GM12878 (cell line): ENCODE measurements around the gene PDE7B.

Experiments used
- CBX5 ChIP-seq: sonication (generic); IDR thresholded peaks from 2 replicates; pipeline ENCODE4 v1.6.1; 2016; ENCODE audit warnings: low read depth, moderate library complexity, mild to moderate bottlenecking, inconsistent platforms
- CHD4 ChIP-seq: fragments of 200-600 bp; sonication (generic); IDR thresholded peaks from 2 replicates; pipeline ENCODE4 v1.6.1; 2016; ENCODE audit warnings: mild to moderate bottlenecking
- MXI1 ChIP-seq: fragments of 150-350 bp; IDR thresholded peaks from 2 replicates; pipeline ENCODE4 v1.6.1; 2011; ENCODE audit warnings: low read depth, mild to moderate bottlenecking, inconsistent platforms, low read length, improper control_type of control experiment
- POLR2AphosphoS5 ChIP-seq: IDR thresholded peaks from 2 replicates; pipeline ENCODE4 v1.6.1; 2011; ENCODE audit warnings: mild to moderate bottlenecking, low read length, inconsistent platforms
- TF ChIP-seq, protein P1 (sequence below), 3 experiments: IDR thresholded peaks in 2 of 3; conservative IDR thresholded peaks in 1 of 3; 2 replicates each; pipeline ENCODE4 v1.5.1; 2011; ENCODE audit warnings: low read depth in 3 of 3, low read length in 3 of 3, mild to moderate bottlenecking in 3 of 3, control low read depth in 2 of 3, moderate library complexity in 2 of 3, inconsistent platforms in 1 of 3, mixed read lengths in 1 of 3; ENCODE audit not compliant: control insufficient read depth in 2 of 3, insufficient read depth in 1 of 3; ENCODE audit errors: extremely low read depth in 1 of 3
- TF ChIP-seq, protein P2 (sequence below): fragments of 450-650 bp; IDR thresholded peaks from 2 replicates; pipeline ENCODE4 v1.6.1; 2017; ENCODE audit warnings: antibody characterized with exemption, mild to moderate bottlenecking, moderate library complexity
- TF ChIP-seq, protein P3 (sequence below): IDR thresholded peaks from 2 replicates; pipeline ENCODE4 v1.6.1; 2012; ENCODE audit warnings: mild to moderate bottlenecking, low read depth, low read length

GRCh38 chr6:136136274-136136673 lies 284.8 kb downstream of the PDE7B start:
- TF ChIP-seq CHD4 (no peak), POLR2AphosphoS5 (no peak), MXI1 (no peak), CBX5 (no peak)
- TF ChIP-seq, protein P1, sequence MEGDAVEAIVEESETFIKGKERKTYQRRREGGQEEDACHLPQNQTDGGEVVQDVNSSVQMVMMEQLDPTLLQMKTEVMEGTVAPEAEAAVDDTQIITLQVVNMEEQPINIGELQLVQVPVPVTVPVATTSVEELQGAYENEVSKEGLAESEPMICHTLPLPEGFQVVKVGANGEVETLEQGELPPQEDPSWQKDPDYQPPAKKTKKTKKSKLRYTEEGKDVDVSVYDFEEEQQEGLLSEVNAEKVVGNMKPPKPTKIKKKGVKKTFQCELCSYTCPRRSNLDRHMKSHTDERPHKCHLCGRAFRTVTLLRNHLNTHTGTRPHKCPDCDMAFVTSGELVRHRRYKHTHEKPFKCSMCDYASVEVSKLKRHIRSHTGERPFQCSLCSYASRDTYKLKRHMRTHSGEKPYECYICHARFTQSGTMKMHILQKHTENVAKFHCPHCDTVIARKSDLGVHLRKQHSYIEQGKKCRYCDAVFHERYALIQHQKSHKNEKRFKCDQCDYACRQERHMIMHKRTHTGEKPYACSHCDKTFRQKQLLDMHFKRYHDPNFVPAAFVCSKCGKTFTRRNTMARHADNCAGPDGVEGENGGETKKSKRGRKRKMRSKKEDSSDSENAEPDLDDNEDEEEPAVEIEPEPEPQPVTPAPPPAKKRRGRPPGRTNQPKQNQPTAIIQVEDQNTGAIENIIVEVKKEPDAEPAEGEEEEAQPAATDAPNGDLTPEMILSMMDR (IDR thresholded peaks at IDR 0.05 in 2 of 3, conservative IDR thresholded peaks at IDR 0.05 in 1 of 3; ENCODE audit: control insufficient read depth in 2 of 3, extremely low read depth in 1 of 3, insufficient read depth in 1 of 3, low read depth in 3 of 3, low read length in 3 of 3): no peak
- TF ChIP-seq, protein P2, sequence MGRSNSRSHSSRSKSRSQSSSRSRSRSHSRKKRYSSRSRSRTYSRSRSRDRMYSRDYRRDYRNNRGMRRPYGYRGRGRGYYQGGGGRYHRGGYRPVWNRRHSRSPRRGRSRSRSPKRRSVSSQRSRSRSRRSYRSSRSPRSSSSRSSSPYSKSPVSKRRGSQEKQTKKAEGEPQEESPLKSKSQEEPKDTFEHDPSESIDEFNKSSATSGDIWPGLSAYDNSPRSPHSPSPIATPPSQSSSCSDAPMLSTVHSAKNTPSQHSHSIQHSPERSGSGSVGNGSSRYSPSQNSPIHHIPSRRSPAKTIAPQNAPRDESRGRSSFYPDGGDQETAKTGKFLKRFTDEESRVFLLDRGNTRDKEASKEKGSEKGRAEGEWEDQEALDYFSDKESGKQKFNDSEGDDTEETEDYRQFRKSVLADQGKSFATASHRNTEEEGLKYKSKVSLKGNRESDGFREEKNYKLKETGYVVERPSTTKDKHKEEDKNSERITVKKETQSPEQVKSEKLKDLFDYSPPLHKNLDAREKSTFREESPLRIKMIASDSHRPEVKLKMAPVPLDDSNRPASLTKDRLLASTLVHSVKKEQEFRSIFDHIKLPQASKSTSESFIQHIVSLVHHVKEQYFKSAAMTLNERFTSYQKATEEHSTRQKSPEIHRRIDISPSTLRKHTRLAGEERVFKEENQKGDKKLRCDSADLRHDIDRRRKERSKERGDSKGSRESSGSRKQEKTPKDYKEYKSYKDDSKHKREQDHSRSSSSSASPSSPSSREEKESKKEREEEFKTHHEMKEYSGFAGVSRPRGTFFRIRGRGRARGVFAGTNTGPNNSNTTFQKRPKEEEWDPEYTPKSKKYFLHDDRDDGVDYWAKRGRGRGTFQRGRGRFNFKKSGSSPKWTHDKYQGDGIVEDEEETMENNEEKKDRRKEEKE: no peak
- TF ChIP-seq, protein P3, sequence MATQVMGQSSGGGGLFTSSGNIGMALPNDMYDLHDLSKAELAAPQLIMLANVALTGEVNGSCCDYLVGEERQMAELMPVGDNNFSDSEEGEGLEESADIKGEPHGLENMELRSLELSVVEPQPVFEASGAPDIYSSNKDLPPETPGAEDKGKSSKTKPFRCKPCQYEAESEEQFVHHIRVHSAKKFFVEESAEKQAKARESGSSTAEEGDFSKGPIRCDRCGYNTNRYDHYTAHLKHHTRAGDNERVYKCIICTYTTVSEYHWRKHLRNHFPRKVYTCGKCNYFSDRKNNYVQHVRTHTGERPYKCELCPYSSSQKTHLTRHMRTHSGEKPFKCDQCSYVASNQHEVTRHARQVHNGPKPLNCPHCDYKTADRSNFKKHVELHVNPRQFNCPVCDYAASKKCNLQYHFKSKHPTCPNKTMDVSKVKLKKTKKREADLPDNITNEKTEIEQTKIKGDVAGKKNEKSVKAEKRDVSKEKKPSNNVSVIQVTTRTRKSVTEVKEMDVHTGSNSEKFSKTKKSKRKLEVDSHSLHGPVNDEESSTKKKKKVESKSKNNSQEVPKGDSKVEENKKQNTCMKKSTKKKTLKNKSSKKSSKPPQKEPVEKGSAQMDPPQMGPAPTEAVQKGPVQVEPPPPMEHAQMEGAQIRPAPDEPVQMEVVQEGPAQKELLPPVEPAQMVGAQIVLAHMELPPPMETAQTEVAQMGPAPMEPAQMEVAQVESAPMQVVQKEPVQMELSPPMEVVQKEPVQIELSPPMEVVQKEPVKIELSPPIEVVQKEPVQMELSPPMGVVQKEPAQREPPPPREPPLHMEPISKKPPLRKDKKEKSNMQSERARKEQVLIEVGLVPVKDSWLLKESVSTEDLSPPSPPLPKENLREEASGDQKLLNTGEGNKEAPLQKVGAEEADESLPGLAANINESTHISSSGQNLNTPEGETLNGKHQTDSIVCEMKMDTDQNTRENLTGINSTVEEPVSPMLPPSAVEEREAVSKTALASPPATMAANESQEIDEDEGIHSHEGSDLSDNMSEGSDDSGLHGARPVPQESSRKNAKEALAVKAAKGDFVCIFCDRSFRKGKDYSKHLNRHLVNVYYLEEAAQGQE: no peak
